PFSK-1 (cell line): ENCODE measurements around the gene EIF2B4.

Experiments used
- FOXP2 ChIP-seq: optimal IDR thresholded peaks from 2 replicates; pipeline ENCODE3; 2011; ENCODE audit warnings: borderline replicate concordance, control low read depth, inconsistent platforms; ENCODE audit not compliant: insufficient read depth; ENCODE audit errors: extremely low read length, extremely low read depth
- POLR2AphosphoS5 ChIP-seq: IDR thresholded peaks from 2 replicates; pipeline ENCODE4 v1.6.1; 2012; ENCODE audit warnings: low read depth, mild to moderate bottlenecking, control low read depth, low read length, moderate library complexity
- SIN3A ChIP-seq: IDR thresholded peaks from 2 replicates; pipeline ENCODE4 v1.6.1; 2012; ENCODE audit warnings: mild to moderate bottlenecking, low read length, moderate library complexity, borderline replicate concordance; ENCODE audit not compliant: insufficient read depth
- TAF1 ChIP-seq: IDR thresholded peaks from 2 replicates; pipeline ENCODE4 v1.6.1; 2012; ENCODE audit warnings: low read length, control low read depth, borderline replicate concordance; ENCODE audit not compliant: insufficient read depth
- TF ChIP-seq, protein P1 (sequence below), 2 experiments: IDR thresholded peaks; 2 replicates each; pipeline versions ENCODE4 v1.6.1 to v1.8.0; 2011 to 2012; ENCODE audit warnings: low read depth in 2 of 2, low read length in 2 of 2, control low read depth in 1 of 2, inconsistent platforms in 1 of 2, mild to moderate bottlenecking in 1 of 2, moderate library complexity in 1 of 2; ENCODE audit not compliant: insufficient read depth in 1 of 2

EIF2B4 gene

DNA sequence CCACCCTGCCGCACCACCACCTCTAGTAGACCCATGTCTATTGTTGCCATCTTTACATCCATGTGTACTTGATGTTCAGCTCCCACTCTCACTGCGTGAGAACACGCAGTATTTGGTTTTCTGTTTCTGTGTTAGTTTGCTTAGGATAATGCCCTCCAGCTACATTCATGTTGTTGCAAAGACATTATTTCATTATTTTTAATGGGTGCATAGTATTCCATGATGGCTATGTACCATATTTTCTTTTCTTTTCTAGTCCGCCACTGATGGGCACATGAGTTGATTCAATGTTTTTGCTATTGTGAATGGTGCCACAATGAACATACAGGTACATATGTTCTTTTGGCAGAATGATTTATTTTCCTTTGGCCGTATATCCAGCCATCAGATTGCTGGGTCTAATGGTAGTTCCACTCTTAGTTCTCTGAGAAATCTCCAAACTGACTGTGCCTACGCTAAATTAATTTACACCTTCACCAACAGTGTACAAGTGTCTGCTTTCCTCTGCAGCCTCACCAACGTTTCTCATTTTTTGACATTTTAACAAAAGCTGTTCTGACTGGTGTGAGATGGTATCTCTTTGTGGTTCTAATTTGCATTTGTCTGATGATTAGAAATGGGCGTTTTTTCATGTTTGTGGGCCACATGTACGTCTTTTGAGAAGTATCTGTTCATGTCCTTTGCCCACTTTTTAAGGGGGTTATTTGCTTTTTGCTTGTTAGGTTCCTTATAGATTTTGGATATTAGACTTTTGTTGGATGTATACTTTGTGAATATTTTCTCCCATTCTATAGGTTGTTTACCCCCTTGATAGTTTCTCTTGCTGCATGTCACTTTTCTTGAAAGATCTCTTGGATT is 20.9 kb upstream of the EIF2B4 start:
- TF ChIP-seq FOXP2 (no peak), POLR2AphosphoS5 (no peak), TAF1 (no peak), SIN3A (no peak)
- TF ChIP-seq, protein P1, sequence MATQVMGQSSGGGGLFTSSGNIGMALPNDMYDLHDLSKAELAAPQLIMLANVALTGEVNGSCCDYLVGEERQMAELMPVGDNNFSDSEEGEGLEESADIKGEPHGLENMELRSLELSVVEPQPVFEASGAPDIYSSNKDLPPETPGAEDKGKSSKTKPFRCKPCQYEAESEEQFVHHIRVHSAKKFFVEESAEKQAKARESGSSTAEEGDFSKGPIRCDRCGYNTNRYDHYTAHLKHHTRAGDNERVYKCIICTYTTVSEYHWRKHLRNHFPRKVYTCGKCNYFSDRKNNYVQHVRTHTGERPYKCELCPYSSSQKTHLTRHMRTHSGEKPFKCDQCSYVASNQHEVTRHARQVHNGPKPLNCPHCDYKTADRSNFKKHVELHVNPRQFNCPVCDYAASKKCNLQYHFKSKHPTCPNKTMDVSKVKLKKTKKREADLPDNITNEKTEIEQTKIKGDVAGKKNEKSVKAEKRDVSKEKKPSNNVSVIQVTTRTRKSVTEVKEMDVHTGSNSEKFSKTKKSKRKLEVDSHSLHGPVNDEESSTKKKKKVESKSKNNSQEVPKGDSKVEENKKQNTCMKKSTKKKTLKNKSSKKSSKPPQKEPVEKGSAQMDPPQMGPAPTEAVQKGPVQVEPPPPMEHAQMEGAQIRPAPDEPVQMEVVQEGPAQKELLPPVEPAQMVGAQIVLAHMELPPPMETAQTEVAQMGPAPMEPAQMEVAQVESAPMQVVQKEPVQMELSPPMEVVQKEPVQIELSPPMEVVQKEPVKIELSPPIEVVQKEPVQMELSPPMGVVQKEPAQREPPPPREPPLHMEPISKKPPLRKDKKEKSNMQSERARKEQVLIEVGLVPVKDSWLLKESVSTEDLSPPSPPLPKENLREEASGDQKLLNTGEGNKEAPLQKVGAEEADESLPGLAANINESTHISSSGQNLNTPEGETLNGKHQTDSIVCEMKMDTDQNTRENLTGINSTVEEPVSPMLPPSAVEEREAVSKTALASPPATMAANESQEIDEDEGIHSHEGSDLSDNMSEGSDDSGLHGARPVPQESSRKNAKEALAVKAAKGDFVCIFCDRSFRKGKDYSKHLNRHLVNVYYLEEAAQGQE (IDR thresholded peaks at IDR 0.05; ENCODE audit: insufficient read depth in 1 of 2, low read depth in 2 of 2, low read length in 2 of 2) = no peak

DNA sequence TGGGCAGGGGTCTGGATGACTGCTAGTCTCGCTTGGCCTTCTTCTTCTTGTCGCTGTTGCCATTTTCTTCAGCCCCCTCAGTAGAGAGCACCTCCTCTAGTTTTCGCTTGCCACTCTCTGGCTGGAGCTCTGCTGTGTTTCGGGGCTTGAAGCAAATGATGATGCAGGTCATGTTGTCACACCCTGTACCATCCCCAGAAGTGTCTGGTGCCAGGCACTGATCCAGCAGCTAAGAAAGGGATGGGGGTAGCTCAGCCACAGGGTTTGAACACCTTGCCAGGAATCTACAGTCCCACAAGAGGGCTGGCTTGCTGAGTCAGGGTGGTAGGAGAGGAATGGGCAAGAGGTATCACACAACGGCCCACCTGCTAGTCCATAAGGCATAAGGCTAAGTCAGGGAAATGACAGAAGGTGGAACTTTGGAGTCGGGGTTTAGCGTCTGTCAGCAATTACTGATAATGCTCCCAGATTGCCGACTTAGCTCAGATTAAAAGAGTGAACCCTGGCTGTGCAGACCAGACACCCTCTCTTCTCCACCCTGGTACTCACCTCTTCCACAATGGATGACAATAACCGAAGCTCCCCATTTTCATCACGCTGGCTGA is 11.5 kb upstream of the EIF2B4 start:
- TF ChIP-seq POLR2AphosphoS5 (no peak), FOXP2 (no peak), TAF1 (no peak), SIN3A (no peak)
- TF ChIP-seq, protein P1 (IDR thresholded peaks at IDR 0.05; ENCODE audit: insufficient read depth in 1 of 2, low read depth in 2 of 2, low read length in 2 of 2) = no peak

DNA sequence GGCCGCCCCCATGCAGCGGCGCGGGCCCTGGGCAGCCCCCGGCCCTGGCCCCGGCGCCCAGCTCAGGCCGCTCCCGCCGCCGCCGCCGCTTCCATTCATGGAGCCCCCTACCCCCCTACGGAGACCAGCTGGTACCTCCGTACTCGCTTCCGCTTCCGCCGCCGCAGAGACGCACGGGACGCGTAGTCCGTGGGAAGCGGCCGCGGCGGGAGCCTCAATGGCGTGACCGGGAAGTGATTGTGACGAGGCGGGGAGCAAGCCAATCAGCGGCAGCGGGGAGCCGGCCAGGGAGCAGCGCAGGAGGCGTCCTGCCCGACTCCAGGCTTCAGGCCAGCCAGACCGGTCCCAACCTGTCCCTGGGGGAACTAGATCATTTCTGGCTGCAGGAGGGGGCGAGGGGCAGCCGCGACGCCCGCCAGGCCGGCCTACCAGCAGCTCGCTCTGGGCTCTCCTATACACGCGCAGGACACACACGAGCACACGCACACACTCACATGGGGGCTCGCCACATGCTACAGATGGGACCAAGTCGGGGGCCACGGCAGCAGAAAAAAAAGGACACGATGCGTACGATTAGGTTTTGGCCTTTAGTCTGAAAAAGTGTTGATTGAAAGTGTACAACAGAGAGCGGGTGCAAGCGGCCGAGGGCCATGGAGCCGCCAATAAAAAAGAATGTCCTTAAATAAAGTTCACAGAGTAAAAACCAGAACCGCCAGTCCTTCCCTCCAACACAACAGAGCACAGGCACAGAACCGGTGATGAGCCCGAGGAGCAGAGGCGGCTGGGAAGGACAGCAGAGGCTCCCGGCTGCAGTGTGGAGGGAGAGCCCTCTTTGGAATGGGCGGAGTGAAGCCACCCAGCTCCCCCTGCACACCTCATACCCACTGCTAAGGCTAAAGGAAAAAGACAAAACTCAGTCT is 10.7 kb upstream of the EIF2B4 start, which contains the start of gene ZNF513:
Gene ZNF513, minus strand, starts transcription at position 109 of the 920 bp plus-strand sequence. CDS start 208 bp downstream, outside the sequence.
- TF ChIP-seq POLR2AphosphoS5 = peak; percentile 87
- TF ChIP-seq FOXP2 = no peak
- TF ChIP-seq TAF1 = peak; percentile 68; the same call in 1 of the 2 replicates
- 0 out of 2 replicates have a peak, but pooled peaks have one; percentile 63 for TF ChIP-seq SIN3A
- TF ChIP-seq, protein P1 (IDR thresholded peaks at IDR 0.05; ENCODE audit: insufficient read depth in 1 of 2, low read depth in 2 of 2, low read length in 2 of 2) = 0 out of 4 replicates have a peak, but pooled peaks of 1 of the 2 experiments have one; percentile 5

DNA sequence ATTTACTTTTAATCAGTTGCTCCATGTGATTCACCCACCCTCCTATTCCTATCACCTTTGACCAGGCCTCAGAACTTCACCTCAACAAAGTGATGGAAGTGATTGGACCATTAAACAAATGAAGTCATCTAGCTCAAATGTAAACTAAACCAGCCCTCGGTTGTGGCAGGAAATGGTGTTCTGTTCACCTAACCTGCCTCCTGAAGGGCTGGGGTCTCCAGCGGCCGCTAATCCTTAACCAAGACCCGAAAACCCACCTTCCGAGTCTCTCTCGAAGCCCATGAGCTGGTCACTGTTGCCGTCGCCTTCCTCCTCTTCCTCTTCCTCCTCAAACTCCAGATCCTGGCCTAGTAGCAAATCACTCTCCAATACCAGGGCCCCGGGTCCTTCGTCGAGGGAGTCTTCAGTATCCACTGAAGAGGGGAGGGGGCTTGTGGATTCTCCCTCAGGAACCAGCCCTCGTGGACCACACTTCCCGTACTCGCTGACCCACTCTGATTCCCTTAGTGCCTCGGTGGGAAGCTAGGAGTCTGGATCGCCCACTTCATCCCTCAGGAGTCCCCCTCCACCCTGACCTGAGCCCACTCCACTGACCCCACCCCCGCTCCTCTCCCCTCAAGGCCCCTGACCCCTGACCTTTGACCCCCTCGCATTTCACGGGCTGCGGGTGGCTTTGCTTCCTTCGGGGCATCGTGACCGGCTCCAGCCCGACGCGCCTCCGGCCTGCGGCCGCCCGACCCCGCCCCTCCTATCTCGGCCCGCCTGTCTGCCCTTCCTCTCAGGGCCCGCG is 9.9 kb upstream of the EIF2B4 start:
- no peak for TF ChIP-seq FOXP2
- peak; percentile 45 for TF ChIP-seq POLR2AphosphoS5
